HTERT RPE-1 (cell line): ENCODE data around the gene TAX1BP3.
"Not testable (repeated sequence)": the region's sequence is repeated elsewhere in the genome, so short reads cannot be mapped to it uniquely, and the experiment has no call there.

Experiments
- in situ Hi-C: fragments of 300-500 bp; cut with MboI; formaldehyde crosslinking; loops from 4 replicates; pipeline ENCODE4 v1.14.3; 2020; ENCODE audit warnings: low sequenced_read_pairs

Gene TAX1BP3, protein sequence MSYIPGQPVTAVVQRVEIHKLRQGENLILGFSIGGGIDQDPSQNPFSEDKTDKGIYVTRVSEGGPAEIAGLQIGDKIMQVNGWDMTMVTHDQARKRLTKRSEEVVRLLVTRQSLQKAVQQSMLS

DNA sequence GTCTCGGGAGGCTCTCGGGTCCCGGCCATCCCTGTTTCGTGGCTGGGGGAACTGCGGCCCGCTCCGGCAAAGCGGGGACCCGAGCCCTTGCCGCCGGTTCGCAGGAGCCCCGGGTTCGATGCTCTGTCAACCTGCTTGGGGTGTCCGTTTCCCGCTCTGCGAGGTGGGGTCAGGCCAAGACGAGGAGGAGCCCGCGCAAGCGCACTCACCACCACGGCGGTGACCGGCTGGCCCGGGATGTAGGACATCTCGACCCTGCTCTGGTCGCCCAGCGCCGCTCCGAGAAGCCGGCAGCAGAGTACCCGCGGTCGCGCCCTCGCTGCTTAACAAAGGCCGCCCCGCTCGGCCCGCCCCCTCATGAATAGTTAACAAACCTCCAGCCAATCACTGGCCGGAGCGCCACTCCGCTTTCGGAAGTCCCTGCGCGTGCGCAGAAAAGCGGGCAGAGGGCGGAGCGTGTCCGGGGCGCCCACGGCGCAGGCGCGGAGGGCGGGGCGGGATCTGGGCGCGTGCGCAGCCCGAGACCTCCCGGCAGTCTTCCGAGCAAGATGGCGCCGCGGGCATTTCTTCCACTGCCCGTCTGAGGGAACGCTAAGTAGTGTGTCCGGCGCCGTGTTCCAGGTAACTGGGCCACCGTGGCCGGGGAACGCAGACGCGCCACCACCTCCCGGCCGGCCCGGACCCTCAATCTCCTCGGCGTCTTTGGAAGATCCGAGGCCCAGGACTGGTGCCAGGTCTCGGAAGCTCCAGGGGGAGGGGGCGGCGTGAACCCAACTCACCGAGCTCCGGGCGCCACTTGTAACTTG lies at the start of gene TAX1BP3, which contains the start of gene EMC6:
TAX1BP3 (minus strand) TSS at position 300 of the 806 bp plus-strand sequence; CDS start at position 248, 52 bp downstream.
EMC6 (plus strand) TSS at position 534 of the 806 bp plus-strand sequence. CDS start 335 bp downstream, outside the sequence.
- in situ Hi-C loops, result no loop called here

DNA sequence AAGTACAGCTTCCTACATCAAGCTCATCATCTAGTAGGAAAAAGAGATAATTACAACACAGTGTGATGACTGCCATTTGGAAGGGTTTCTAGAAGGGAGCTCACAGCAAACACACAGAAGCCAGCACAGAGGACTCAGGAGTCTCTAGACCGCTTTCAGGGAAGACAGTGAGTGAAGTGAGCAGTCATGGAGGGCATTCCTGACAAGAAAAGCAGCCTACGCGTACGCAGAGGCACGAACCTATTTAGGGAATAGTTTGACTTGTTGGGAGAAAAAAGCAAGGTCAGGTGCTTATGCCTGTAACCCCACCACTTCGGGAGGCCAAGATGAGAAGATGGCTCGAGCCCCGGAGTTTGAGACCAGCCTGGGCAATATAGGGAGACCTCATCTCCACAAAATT lies 46.9 kb upstream of the TAX1BP3 start:
- in situ Hi-C loops, result no loop called here

DNA sequence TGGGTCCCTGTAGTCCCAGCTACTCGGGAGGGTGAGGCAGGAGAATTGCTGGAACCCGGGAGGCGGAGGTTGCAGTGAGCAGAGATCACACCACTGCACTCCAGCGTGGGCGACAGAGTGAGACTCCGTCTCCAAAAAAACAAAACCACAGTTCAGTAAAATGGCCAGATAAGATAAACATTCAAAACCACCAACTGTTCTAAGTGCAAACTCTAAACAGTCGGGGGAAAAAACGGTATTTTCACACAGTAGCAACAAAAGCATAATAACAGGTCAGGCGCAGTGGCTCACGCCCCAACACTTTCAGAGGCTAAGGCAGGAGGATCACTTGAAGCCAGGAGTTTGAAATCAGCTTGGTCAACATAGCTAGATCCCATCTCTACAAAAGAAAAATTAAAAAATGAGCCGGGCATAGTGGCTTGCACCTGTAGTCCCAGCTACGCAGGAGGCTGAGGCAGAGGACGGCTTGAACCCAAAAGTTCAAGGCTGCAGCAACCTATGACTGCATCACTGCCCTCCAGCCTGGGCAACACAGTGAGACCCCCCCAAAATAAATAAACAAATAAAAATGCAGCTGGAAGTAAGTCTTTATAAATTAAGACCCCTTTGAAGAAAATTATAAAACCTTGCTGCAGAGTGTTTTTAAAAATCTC lies 44.6 kb upstream of the TAX1BP3 start:
- in situ Hi-C loops, result no loop called here

DNA sequence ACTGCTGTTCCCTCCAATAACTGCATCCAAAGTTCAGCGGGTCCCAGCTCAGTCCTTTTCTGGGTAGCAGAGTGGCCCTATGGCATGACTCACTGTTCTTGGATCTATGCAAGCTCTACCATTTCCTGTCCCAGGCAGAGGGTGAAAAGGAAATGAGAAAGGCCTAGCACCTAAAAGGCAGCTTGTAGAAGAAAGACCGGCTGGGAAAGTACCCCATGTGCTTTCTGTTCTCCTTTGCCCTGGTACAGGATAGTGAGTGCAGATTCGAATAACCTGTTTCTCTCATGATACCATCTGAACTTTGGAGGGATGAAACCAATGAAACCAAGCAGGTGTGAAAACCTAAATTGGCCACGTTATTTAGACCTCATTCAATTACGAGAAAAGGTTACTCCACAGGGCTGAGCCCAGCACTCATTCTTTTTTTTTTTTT lies 42.6 kb upstream of the TAX1BP3 start:
- in situ Hi-C loops, result no loop called here

DNA sequence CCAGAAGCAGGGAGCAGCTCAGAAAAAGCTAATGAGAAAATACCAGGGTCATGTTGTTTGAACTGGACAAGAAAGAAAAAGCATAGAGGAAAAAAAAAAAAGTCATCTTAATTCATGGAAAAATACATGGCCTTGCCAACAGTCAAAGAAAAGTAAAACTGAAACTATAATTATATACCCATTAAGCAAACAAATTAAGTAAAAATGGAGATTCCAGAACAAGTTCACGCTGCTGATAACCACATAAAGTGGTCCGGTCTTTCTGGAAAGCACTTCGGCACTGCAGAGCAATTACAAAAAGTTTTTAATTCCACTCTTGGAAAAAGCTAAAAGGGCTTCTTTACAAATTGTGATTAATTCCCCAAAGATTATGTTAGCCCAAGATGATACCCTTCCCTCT lies 40.0 kb upstream of the TAX1BP3 start:
- in situ Hi-C loops, result no loop called here

DNA sequence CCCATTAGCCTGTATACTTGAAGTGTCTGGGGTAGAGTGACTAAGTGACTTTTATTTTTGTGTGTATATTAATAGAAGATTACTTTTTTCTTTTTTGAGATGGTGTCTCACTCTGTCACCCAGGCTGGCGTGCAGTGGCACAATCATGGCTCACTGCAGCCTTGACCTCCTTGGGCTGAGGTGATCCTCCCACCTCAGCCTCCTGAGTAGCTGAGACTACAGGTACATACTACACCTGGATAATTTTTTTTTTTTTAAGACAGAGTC lies 37.3 kb upstream of the TAX1BP3 start:
- in situ Hi-C loops, result not testable (repeated sequence)

DNA sequence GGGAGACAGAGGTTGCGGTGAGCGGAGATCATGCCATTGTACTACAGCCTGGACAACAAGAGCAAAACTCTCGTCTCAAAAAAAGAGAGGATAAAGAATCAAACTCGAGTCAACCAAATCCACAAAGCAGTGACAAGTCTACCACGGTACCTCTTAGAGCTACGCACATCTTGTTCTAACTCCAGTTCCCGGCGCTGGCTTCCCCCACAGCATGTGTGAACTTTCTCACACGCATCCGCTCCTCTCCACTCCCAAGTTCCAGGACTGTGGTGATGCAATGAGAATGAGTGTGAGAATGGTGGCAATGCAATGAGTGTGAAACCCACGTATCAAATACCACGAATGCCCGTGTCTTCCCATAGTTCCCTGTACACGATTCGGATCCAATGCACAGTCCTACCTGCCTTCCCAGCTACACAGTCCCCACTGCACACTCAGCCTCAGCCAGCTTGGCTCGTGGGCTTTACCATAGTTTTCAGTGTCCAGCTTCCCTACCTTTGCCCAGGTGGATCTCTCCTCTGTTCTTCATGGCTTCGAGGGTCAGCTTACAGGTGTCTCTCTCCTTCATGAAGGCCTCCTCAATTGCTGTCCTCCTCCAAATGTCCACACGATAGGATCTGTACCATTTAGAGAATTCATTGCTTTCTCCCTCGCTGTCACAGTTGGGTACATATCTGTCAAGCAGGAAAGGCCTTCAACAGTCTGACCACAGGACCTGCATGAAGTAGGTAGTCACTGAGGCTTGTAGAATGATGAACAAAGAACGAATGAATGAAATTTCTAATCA lies 36.7 kb upstream of the TAX1BP3 start:
- in situ Hi-C loops, result no loop called here

DNA sequence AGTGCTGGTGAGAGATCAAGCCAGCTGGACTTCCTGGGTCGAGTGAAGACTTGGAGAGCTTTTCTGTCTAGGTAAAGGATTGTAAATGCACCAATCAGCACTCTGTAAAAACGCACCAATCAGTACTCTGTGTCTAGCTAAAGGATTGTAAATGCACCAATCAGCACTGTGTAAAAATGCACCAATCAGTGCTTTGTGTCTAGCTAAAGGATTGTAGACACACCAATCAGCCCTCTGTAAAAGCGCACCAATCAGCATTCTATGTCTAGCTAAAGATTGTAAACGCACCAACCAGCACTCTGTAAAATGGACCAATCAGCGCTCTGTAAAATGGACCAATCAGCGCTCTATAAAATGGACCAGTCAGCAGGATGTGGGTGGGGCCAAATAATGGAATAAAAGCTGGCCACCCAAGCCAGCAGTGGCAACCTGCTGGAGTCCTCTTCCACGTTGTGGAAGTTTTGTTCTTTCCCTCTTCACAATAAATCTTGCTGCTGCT lies 33.7 kb upstream of the TAX1BP3 start:
- in situ Hi-C loops, result not testable (repeated sequence)

DNA sequence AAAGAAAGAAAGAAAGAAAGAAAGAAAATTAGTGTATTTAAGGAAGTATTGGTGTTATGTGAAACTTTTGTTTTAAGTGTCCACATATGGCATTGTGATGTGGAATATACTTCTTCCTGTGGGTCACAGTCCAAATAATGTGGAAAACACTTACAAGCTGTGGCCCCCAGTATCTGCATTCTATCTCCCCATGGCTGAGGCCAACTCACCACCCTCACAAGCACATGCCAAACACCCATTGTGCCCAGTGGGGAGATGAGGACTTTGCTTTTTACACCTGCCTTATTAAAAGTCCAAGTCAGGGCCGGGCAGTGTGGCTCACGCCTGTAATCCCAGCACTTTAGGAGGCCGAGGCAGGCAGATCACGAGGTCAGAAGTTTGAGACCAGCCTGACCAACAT lies 31.6 kb upstream of the TAX1BP3 start:
- in situ Hi-C loops, result no loop called here

DNA sequence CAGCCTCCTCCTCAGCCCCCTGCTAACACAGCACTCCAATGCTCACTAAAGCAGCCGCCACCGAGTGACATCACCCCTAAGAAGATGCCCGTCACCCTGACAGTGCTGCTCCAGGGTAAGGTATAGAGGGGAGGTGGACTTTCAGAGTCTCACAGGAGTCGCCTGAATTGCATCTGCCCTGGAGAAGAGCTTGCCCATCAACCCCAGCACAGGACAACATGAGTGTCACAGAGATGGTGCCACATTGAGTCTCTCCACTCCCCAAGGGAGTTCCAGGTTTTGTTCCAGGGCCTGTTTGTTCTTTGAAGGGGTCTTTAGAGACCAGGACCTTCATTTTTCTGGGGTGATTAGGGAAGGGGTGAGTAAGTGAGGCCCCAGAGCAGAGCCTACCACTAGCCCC lies 29.8 kb upstream of the TAX1BP3 start:
- in situ Hi-C loops, result no loop called here

DNA sequence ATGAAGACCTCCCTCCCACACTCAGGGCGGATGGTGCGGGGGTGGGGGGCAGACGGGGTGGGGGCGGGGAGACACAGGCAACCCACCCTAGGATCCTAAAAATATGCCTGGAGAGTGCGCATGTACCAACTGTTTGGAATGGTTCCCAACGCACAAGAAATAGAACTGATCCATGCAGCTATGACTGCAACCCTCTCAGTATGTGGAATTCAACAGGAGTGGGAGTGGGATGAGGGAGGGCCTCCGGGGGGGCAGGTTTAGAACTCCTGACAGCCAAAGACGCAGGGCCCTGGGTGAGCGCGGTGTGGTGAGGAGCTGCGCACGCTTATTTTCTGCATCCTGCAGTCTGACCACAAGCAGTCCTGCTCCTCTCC lies 28.7 kb upstream of the TAX1BP3 start:
- in situ Hi-C loops, result no loop called here

DNA sequence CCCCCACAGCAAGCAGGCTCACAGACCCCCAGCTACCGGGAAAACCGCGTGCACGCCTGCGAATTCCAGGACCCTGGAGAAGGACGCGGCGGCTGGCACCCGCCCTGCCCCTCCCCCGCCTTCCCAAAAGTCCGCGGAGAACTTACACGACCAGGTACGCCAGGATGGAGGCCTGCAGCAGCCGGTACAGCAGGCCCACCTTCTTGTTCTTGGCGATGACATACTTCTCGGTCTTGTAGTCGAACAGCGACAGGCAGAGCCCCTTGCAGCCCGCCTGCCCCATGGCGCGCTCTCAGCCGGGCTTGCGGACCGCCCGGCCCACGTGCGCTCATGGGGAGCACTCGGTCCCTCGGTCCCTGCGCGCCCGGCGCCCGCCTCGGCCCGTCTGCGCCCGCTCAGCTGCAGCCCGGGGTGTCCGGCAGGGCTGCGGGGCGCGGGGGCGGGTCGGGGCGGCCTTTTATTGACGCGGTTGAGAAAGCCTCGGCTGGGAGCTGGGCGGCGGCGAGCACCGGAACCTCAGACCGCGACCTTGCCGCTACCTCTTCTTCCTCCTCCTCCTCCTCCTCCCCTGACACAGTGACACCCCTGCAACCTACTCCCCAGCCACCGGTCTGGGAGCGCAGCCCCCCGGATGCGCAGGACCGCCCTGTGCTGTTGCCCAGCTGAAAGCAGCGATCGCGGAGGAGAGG lies 27.5 kb upstream of the TAX1BP3 start, which contains the start of gene P2RX5:
P2RX5 (minus strand) TSS at position 433 of the 689 bp plus-strand sequence; CDS start at position 283, 150 bp downstream.
- in situ Hi-C loops, result no loop called here

DNA sequence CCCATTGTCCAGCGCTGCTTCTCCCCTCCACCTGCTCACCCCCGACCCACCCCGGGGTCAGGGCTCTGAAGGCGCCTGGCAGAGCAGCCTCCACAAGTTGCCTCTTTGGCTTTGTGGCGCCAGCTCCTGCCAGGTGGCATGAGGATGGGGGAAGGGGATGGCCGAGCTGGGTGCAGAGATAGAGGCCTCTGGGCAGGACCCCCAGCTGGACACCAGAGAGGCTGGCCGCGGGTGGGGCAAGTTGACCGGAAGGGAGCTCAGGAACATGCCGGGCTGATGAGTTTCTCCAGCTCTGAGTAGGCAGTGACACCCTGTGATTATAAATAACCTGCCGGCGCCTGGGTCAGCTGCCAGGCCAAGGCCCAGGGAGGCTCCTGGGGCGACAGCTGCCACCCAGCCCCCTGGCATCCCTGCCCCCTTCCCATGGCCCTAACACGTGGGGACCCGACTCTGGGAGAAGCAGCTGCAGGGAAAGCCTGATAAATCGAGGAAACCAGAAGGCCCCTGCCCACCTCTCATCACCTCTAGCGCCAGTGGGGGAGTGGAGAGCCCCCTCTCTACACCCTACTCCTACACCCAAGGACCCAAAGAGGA lies 26.8 kb upstream of the TAX1BP3 start:
- in situ Hi-C loops, result no loop called here

DNA sequence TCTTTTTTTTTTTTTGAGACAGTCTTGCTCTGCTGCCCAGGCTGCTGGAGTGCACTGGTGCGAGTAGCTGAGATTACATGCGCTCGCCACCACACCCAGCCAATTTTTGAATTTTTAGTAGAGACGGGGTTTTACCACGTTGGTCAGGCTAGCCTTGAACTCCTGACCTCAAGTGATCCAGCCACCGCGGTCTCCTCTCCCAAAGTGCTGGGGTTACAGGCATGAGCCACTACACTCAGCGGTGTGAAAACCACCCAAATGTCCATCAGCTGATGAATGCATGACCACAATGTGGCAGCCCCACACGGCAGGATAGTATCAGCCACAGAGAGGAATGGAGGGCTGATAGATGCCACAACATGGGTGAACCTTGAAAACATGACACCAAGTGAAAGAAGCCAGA lies 25.5 kb upstream of the TAX1BP3 start:
- in situ Hi-C loops, result no loop called here

DNA sequence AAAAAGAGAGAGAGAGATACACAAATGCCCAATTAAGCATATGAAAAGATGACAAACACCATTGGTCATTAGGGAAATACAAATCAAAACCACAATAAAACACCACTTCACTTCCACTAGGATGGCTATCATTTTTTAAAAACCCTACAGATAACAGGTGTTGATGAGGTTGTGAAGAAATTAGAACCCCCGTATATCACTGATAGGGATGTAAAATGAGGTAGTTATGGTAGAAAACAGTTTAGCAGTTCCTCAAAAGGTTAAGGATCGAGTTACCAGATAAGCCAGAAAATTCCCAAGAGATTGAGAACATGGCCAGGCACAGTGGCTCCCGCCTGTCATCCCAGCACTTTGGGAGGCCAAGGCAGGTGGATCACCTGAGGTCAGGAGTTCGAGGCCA lies 24.8 kb upstream of the TAX1BP3 start:
- in situ Hi-C loops, result no loop called here

DNA sequence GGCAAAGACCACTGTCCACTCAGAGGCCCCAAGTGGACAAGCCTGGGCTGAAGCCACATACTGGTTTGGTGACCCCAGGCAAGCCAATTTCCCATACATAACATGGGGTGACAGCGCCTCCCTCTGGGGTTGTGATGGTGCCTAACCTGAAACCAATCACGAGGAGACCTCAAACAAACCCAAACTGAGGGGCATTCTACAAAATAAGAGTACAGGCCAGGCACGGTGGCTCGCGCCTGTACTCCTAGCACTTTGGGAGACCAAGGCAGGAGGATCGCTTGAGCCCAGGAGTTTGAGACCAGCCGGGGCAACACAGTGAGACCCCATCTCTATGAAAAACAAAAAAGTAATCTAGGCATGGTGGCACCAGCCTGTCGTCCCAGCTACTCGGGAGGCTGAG lies 24.0 kb upstream of the TAX1BP3 start:
- in situ Hi-C loops, result no loop called here

DNA sequence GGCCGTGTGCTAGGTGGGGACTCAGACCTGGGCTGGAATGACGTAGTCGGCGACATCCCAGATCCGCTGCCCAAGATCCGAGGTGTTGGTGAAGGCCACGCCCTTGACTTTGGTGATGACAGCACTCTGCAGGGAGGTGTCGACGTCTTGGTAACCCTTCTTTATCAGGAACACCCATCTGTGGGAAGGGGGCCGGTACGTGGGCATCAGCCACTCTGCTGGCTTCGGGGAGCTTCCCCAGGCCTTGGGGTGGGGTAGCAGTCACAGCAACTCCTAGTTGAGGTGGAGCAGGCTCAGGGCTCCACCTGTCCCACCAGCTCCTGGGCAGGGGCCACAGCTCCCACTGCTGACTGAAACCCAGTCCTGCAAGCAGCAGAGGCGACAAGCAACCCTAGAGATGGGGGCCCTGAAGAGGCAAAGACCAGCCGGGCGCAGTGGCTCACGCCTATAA lies 23.3 kb upstream of the TAX1BP3 start:
- in situ Hi-C loops, result no loop called here

DNA sequence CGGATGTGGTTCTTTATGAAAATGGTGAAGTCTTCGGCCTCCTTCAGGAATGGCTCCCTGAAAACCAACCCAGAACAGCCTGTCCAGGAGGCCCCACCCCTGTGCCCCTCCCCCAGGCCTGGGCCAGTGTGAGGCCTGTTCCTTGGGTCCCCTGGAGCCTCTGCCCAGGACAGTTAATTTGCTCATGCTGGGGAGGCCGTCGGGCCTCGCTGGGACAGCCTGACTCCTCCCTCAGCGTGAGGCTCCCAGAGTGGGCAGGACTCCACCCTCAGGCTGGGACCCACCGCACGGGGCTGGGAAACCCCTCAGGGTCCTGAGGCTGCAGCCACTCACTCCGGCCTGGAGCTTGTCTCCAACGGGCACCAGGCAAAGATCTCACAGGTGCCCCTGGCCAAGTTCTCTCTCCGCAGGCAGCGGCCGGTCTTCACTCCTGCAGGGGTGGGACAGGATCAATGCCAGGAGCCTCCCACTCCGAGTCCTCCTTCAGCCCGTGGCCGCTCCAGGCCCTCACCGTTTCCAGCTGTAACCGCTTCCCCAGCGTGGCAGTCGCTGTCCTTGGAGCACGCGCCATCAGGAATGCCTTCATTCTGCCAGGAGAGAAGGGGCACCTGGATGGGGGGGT lies 21.8 kb upstream of the TAX1BP3 start:
- in situ Hi-C loops, result no loop called here

DNA sequence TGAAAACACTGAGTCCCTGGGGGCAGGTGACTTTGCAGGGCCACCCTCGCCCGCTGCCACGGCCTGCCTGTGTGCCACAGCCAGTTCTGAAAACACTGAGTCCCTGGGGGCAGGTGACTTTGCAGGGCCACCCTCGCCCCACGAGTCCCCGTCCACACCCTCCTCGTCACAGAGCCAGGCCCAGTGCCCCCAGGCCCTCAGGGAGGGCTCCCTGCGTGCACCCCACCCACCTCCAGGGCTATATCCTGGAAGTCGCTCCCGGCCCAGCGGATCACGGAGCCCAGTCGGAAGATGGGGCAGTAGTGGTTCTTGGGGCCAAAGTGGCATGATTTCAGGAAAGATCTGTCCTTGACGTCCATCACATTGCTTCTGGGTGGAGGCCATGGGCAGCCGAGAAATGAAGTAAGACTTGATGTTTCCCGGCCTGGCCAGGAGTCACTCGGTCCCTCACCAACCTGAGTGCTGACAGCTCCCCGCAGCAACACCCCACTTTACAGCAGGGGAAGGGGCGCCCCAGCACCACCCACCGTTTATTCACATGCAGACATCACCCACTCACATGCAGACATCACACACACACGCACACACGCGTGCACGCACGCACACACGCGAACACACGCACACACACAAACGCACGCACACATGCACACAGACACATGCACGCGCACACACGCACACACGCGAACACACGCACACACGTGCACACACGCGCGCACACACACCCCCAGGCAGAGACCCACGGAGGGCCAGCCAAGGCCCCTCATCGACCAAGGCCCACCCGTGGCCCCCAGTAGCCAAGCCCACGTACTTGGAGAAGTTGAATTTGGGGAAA lies 21.1 kb upstream of the TAX1BP3 start:
- in situ Hi-C loops, result no loop called here
